GM12891 (cell line): ENCODE data around the gene NEIL1.

ENCODE experiments used
- DNase-seq: peaks from one replicate; pipeline ENCODE4 v3.0.0; 2011; ENCODE audit warnings: low spot score; ENCODE audit not compliant: insufficient read length
- FAIRE-seq: peaks from 2 replicates; lab custom pipeline; 2011; peaks lifted over from hg19 to GRCh38; lab: Jason Lieb, UNC
- PAX5 ChIP-seq: IDR thresholded peaks from 2 replicates; pipeline ENCODE4 v1.6.1; 2011; ENCODE audit warnings: low read length, moderate library complexity, mild to moderate bottlenecking; ENCODE audit not compliant: insufficient read depth, severe bottlenecking
- POLR2A ChIP-seq: IDR thresholded peaks from 2 replicates; pipeline ENCODE4 v1.6.1; 2011; ENCODE audit warnings: low read depth, low read length, control low read depth
- POLR2AphosphoS5 ChIP-seq: IDR thresholded peaks from 2 replicates; pipeline ENCODE4 v1.6.1; 2011; ENCODE audit warnings: low read depth, low read length, control low read depth
- POU2F2 ChIP-seq: IDR thresholded peaks from 2 replicates; pipeline ENCODE4 v1.6.1; 2011; ENCODE audit warnings: low read depth, mild to moderate bottlenecking, control low read depth, low read length, moderate library complexity
- SPI1 ChIP-seq: IDR thresholded peaks from 2 replicates; pipeline ENCODE4 v1.6.1; 2011; ENCODE audit warnings: low read depth, low read length, control low read depth
- TAF1 ChIP-seq: IDR thresholded peaks from 2 replicates; pipeline ENCODE4 v1.6.1; 2011; ENCODE audit warnings: low read depth, low read length, control low read depth

The NEIL1 gene

GRCh38 chr15:75349851-75350588 lies 3.2 kb downstream of the NEIL1 start:
- TF ChIP-seq PAX5 = peak; percentile 10
- peak; percentile 77 for TF ChIP-seq SPI1
- TF ChIP-seq POLR2A = no peak
- peak; percentile 90 for TF ChIP-seq POU2F2
- TF ChIP-seq TAF1 = no peak
- no peak; the same call in none of the 2 replicates for TF ChIP-seq POLR2AphosphoS5
- FAIRE-seq = peak; percentile 99
- DNase-seq = peak; percentile 68

GRCh38 chr15:75350601-75351361 lies 3.9 kb downstream of the NEIL1 start:
- DNase-seq (no peak), FAIRE-seq (peak; percentile 51)
- TF ChIP-seq TAF1 = no peak

- DNase-seq (no peak), FAIRE-seq (no peak)
- TF ChIP-seq SPI1 = no peak
- no peak for TF ChIP-seq PAX5
- no peak for TF ChIP-seq POLR2A
- TF ChIP-seq TAF1 = no peak
- no peak for TF ChIP-seq POLR2AphosphoS5
- TF ChIP-seq POU2F2 = no peak
Observed at GRCh38 chr15:75352186-75353080, 5.6 kb downstream of the NEIL1 start.

GRCh38 chr15:75353604-75354003 lies 6.8 kb downstream of the NEIL1 start:
- no peak for TF ChIP-seq SPI1
- 0 out of 2 replicates have a peak, but pooled peaks have one; percentile 35 for TF ChIP-seq POLR2AphosphoS5
- DNase-seq (no peak), FAIRE-seq (no peak)

- FAIRE-seq = no peak
- DNase-seq = no peak
- no peak for TF ChIP-seq PAX5
- no peak for TF ChIP-seq POLR2A
- no peak for TF ChIP-seq POLR2AphosphoS5
- no peak for TF ChIP-seq POU2F2
- no peak for TF ChIP-seq SPI1
- no peak for TF ChIP-seq TAF1
Observed at GRCh38 chr15:75354454-75354853, 7.6 kb downstream of the NEIL1 start.

- TF ChIP-seq SPI1 (no peak), PAX5 (no peak), POLR2AphosphoS5 (no peak), POU2F2 (no peak), TAF1 (no peak), POLR2A (no peak)
- DNase-seq (no peak), FAIRE-seq (no peak)
Observed at GRCh38 chr15:75355369-75355768, 8.5 kb downstream of the NEIL1 start.

GRCh38 chr15:75356006-75356405 lies 9.2 kb downstream of the NEIL1 start:
- no peak for FAIRE-seq
- TF ChIP-seq POLR2AphosphoS5 (no peak), POU2F2 (no peak), SPI1 (no peak), PAX5 (no peak), TAF1 (no peak), POLR2A (no peak)
- peak; percentile 17 for DNase-seq

GRCh38 chr15:75356517-75356916 lies 9.7 kb downstream of the NEIL1 start:
- TF ChIP-seq POLR2A (no peak), POU2F2 (no peak), POLR2AphosphoS5 (no peak), TAF1 (no peak), SPI1 (no peak), PAX5 (no peak)
- DNase-seq (no peak), FAIRE-seq (no peak)
